HG02840 (cell line): ENCODE measurements around the gene LRCH1.

Experiments used
- ATAC-seq: cut with Tn5 transposase; IDR thresholded peaks from one replicate; pipeline ENCODE4 v1.9.1; 2021; ENCODE audit warnings: mild to moderate bottlenecking, moderate library complexity, moderate number of reproducible peaks; ENCODE audit not compliant: unreplicated experiment, low FRiP score

LRCH1 gene

DNA sequence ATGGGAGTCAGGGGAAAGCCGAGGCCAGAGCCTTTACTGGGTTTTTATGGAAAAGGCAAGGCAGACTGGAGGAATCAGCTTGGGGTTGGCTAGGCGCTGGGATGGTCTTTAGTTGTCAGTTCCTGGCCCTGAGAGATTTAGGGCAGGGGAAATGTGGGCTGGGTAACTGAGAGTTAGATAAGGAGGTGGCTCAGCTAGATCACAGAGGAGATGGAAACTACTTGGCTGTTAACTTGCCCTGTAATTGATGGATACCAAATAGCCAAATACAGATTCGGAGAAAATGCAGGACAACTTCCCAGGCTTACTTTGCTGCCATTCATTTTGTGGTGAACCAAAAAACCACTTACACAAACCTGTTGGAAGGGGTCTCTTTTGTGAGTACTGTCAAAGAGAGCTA is 54.0 kb downstream of the LRCH1 start:
- no peak for ATAC-seq

DNA sequence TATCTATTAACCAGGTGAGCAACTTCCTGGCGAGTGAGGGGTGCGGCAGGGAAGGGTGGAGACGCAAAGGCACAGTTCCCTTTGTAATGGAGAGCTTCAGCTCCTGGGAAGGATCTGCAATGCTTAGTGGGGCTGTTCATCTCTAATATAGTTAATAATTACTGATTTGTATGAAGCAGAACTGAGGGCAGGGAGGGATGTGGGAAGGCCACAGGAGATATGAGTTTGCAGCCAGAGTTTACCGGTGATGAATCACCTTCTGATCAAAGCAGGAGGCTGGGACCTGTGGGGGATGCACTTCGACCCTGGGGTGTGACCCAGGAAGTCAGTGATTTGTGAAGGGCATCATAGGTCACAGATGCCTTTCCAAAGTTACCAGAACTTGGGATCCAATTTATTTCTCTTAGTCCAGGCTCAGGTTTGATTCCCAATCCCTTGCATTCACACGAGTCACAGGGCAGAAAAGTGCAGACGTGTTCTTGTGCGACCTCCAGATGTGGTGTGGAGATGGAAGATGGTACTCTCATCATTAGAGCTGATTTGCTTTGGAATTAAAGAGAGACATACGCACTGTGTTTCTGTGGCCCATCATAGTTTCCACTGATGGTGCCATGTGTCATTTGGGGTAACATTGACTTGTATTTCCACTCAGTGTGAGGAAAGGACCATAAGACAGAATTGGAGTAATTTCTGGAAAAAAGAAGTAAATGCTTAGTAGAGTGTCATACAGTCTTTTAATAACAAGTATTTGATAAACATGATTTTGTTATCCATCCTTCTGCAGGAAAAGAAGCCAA is 55.0 kb downstream of the LRCH1 start:
- no peak for ATAC-seq

DNA sequence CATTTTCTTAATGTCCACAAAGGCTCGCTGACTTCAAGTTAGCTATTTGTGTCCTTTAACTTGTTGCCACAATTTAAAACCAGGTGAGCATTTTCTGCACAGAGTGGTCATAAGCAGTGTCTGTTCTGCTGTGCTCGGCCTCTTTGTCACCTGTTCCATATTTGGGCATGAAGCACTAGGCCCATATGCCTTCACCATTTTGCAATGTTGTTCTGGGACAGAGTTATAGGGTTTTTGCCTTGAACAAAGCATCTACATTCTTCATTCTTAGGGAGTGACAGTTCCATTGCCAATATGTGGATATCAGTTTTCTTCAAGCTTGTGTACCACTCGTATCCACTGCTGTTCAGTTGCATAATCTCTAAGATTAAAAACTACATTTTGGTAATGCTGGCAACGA is 56.1 kb downstream of the LRCH1 start:
- ATAC-seq, result no peak

DNA sequence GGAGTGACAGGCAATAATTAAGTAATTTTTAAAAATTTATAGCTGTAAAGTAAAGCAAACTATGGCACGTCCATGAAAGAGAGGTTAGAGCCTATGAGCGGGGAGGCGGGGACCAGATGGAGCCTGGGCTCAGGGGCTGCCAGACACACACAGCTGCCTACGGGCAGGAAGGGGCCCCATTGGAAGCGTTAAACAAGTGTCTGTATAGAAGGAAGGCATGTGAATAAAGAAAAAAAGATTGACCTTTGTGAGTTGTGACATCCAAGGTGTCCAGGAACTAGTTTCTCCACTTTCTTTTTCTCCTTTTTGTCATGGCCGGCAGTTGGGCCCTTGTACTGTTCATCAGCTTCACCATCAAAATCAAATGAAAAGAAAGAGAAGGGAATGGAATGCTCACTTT is 56.8 kb downstream of the LRCH1 start:
- no peak for ATAC-seq

DNA sequence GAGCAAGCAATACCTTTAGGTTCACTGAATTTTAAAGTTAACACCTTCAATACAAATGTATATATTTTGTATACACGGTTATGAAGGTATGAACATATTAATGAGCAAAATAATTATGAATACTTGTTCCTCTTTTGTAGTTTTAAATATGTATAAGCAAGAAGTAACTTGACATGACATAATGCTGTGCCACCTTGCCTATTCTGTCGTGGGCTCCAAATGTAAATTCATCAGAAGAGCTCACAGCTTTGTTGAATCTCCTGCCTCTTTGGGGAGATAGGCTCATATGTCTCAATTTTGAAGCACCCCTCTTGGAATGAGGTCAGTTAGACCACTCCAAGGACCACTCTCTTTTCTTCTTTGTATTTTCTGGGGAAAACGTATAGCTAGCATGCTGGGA is 59.3 kb downstream of the LRCH1 start:
- no peak for ATAC-seq

DNA sequence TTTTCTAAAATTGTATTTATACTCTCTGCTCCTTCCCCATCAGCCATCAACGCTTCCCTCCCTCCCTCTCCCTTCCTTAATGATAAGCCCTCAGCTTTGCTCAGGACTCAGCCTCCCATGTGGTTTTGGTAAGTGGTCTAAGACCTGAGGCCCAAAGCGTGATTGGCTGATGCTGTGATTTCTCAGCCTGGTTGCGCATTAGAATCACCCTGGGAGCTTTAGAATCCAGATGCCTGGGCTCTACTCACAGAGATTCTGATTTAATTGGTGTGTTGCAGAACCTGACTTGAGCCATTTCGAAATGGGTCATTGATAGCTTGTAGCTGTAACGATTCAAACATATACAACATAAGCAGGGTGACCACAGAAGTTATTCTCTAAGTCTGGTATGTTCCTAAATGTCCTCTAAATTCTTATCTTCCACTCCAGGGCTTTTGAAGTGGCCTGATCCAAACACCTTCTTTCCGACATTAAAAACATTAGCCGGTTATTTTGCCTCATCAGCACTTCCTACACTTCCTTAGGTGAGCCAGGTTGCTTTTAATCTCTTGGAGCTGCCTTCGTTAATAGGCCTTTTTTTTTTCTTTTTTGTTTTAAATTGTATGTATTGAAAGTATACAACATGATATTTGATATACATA is 60.6 kb downstream of the LRCH1 start:
- no peak for ATAC-seq

DNA sequence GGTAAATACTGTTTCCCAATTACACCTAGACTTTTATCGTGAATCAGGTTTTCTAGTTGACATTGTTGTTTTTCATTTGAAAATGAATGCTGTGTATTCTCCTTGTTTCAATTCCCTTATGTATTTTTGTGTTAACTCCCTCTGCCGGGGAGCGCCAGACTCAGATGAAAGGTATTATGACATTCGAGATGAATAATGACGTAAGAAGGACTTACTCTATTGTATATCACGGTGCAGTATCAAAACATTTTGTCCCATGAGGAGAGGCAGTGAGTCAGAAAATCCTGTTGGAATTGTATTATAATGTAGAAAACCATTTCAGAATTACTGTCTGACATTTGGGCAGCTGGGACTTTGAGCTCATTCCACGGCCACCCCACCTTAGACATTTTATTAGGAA is 61.6 kb downstream of the LRCH1 start:
- no peak for ATAC-seq

DNA sequence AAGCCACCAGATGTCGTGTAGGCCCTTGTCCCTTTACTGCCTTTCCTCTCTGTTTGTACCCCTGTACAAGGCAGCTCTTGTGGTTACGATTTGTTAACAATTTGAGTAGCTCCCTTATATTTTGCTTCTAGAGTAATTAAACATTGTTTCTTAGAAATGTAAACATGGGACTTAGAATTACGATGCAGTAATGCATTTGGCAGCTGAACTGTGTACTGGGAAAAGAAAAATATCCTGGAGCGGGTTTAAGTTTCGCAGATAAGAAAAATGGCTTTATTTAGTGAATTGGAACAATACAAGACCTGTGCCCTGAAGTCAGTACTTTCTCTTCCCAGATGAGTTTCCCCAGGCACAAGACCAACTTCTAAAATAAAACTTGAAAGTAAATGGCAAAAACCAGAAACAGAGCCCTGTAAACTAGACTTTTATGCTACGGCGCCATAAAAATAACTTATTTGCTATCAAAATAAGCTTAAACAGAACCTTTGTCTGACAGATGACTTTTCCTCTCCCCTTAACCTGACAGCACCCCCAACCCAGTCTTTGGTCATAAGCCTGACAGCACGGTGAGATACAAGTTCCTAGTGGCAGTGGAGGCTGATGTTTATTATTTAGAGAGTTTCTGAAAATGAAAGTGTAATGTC is 63.0 kb downstream of the LRCH1 start:
- ATAC-seq, result no peak

DNA sequence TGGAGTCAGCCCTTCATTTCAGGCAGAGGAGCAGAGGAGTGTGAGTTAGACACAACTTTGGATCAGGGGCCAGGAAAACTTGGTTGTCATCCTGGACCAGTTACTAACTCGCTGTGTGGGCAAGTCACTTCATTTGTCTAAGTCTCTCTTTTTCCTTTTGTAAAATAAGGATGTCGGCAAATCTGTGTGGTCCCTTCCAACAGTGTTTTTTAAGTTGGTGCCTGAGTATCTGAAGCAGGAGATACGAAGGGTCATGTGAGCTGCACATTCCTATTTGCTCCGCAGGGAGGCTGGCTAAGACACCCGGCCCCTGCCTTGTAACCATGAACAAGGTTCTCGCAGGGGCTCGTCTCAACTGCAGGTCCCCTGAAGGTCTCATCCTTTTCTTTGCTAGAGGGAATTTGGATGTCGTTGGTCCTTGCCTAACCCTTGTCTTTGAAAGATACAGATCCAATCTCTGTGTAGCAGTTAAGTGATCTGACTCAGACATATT is 64.3 kb downstream of the LRCH1 start:
- no peak for ATAC-seq

DNA sequence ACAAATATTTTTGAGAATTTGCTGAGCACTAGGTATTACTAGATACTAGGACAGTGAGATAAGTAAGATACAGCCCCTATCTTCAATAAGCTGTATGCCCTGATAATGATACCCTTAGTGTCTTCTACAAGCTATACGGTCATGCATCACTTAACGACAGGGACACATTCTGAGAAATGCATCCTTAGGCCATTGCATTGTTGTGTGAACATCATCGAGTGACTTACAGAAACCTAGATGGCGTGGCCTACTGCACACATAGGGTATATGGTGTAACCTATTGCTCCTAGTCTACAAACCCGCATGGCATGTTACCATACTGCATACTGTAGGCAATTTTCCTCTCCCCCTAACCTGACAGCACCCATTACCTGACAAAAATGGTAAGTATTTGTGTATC is 64.9 kb downstream of the LRCH1 start:
- ATAC-seq, result no peak

DNA sequence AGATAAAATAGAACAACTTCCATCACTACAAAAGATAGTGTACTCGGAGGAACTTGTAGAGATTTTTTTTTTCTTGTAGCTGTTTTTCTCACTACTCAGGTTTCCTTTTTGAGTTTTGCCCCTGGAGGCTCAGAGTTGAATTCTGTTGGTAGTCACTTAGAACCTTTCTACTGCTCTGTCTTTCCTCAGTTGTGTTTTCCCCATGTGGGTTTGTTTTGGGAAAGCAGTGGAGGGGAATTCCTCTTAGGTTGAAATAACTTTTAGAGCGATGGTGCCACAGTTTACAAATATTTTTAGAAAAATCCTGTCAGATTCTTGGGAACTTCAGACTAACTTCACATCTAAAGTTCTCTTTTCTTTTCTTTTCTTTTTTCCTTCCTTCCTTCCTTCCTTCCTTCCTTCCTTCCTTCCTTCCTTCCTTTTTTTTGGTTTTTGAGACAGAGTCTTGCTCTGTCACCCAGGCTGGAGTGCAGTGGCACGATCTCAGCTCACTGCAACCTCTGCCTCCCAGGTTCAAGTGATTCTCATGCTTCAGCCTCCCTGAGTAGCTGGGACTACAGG is 65.8 kb downstream of the LRCH1 start:
- ATAC-seq, result no peak

DNA sequence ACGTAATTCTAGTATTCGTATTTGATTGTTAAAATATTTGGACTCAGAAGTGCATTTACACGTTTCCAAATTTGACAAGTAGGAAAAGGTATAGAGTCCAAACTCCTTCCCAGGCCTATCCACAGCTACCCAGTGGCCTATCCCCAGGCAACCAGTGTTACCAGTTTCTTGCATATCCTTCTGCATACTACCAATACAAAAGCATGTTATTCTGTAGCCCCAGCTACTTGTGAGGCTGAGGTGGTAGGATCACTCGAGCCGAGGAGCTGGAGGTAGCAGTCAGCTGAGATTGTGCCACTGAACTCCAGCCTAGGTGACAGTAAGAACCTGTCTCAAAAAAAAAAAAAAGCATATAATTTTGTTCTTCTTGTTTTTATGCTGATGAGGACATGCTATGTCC is 67.1 kb downstream of the LRCH1 start:
- ATAC-seq, result no peak

DNA sequence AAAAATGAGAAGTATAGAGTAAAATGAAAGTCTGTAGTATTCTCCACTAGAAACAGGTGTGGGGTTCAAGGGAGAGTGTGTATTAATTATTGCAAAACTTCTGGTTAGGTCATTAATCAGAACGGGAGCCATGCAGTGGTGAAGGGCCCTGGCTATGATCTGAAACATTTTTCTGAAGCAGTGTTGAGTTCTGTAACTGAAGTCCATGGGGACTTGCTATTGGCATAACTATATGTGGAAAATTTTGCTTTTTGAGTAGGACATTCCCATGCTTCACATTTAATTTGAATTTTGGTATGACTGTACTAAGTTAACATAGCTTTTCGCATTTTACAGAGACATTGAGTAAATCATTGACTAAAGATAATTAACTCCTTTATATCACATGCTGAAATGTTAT is 67.5 kb downstream of the LRCH1 start:
- ATAC-seq, result no peak

DNA sequence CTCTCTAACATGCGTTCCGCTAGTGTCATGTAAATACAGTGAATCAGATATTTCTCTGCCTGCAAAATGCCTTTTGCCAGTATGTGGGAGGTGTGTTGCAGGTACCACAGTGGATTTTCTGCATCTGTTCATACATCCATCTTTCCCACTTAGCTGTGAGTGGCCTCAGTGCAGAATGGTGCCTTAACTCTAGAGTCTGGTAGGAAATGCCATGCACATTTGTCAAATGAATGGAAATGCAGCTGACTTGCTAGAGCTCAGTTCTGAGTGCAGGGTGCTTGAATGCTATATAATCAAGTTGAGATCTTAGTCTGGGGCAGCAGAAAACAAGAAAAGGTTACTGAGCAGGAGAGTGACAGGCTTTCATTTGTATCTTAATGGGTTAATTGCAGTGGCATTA is 68.2 kb downstream of the LRCH1 start:
- ATAC-seq, result no peak

DNA sequence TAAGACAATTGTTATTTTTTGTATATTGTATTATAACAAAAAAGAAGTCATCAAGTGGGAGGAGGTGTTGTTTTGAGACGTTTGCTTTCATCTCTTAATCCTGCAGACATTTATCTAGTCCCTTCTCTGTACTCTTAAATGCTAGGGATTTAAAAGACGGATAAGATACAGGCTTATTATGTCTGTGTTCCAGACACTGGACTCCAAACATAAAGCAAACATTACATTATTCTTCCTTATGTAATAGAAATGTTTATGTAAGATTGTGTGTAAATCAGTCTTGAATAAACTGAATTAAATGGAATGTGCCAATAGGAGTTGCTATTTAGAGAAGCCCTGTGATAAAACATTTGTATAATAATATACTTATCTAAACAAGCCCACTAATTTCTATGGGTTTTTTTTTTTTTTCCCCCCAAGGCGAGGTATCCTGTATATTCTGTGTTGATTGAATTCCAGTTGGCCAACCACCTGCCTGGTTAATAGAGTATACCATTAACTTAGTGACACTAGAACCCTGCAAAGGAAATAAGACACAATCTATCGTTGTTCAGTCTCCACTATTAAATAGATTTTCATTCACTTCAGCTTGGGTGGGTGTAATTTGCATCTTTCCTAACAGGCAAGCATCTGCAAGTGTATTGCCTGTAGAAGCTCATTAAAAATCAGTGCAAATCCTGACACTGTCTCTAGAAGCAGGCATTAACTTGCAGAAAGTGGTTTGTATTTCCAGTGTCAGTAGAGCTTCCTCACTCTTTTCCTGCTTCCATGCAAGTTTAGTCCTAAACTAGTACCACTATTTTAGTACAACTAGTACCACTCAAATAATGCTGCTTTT is 69.0 kb downstream of the LRCH1 start:
- ATAC-seq, result no peak

DNA sequence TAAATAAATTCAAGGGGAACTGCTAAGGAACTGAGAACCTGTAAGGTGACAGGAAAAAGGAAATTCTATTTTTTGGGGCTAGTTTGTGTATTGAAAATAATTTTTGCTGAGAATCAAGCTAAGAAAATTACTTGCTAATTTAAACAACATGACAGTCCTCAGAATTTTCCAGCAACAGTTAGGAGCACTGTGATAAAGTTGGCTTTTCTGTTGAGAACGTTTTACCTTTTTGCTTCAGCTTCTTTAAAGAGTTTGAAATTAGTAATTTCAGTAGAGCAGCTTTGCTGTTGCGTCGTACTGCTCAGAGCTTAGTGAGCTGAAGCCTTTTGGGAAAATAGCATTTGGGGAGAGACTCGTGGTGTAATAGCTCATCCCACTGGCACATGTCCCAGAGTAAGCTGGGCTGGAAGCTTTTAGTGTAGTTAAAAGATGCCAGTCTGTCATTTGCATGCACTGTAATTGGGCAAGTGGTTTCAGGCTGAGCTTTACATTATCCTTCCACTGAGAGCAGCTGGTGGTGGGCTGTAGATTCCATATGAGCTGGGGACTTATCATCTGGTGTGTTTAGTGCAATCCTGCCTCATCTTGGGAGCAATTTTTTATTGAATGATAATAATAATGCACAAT is 69.8 kb downstream of the LRCH1 start:
- ATAC-seq, result no peak

DNA sequence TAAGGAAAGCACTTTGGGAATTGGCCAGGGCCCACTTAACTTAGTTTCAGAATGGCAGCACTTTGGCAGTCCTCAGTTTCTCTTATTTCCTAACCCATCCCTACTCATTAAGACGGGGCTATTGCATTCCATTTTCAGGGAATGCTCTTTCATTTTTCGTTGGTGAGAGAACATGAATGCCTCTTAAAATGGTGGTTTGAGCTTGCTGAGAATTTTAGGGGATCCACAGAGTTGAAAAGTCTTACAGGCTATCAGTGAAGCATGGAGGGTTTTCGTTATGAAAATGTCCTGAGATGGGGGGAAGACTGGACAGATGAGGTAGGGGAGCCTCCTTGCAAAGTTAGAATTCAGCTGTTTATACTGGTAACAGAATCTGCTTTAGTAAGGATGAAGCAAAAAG is 71.4 kb downstream of the LRCH1 start:
- no peak for ATAC-seq

DNA sequence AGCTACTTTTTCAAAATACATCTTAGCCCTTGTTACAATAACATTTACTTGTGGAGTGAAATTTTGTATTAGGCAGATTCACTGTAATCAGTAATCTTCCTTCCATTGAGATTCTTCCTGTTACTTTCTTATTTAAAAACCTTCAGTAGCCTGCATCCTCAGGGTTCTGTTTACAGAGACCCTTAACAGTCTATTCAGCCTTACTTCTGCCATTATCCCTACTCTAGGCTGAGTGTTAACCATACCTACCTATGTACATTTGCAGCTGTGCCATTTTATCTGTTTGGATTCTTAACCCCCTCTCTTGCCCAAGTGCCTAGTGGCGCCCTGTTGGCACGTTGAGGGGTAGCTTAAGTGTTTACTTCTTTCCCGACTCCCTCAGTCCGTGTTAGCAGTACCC is 71.9 kb downstream of the LRCH1 start:
- no peak for ATAC-seq

DNA sequence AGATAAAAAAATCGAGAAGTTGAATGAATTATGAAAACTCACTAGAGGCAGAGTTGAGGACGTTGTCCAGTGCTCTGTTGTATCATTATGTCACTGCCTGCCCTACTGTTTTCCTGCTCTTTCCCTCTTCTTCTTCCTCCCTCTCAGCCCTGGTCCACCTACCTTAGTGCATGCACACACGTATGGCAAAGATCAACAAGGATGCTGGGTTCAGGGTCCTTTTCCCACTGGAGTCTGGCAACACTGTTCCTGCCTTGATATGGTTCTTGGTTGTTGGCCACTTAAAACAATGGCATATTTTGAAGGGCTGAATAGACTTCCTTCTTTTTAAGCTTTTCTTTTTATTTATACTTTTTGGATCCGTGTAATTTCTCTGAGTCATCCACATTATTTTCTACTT is 74.5 kb downstream of the LRCH1 start:
- no peak for ATAC-seq
